ENCODE measurements around the gene RPL15.
"Not testable (repeated sequence)": the region's sequence is repeated elsewhere in the genome, so short reads cannot be mapped to it uniquely, and the experiment has no call there.

Gene RPL15

GRCh38 chr3:23916152-23916885 lies 613 bp upstream of the RPL15 start:
- Histone ChIP-seq H3K4me1 (peaks cover 0 to 45% (median 19%) of the 10 kb centered on the region in 4 donors), H3K27me3 (no peaks in the 10 kb centered on the region), H3K9me3 (no peaks in the 10 kb centered on the region), H3K27ac (peak overlapping the region; percentile 82 to 89), H3K36me3 (peaks cover 13 to 27% (median 24%) of the 10 kb centered on the region in 3 donors), H3K4me3 (peak overlapping the region; percentile 72 to 75)
- TF ChIP-seq, protein P1, sequence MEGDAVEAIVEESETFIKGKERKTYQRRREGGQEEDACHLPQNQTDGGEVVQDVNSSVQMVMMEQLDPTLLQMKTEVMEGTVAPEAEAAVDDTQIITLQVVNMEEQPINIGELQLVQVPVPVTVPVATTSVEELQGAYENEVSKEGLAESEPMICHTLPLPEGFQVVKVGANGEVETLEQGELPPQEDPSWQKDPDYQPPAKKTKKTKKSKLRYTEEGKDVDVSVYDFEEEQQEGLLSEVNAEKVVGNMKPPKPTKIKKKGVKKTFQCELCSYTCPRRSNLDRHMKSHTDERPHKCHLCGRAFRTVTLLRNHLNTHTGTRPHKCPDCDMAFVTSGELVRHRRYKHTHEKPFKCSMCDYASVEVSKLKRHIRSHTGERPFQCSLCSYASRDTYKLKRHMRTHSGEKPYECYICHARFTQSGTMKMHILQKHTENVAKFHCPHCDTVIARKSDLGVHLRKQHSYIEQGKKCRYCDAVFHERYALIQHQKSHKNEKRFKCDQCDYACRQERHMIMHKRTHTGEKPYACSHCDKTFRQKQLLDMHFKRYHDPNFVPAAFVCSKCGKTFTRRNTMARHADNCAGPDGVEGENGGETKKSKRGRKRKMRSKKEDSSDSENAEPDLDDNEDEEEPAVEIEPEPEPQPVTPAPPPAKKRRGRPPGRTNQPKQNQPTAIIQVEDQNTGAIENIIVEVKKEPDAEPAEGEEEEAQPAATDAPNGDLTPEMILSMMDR (IDR thresholded peaks at IDR 0.05): no peak
- intact Hi-C loops (cut with DNase I; ENCODE audit: low total_unique reads): loop anchor here (2.0 kb wide), 1 partner anchor 28 kb away; the partner anchor contains the start of gene NR1D2
- peak in 1 of 2 donors; percentile 23 for DNase-seq

GRCh38 chr3:23917679-23918303 lies 859 bp downstream of the RPL15 start:
- peak overlapping the region; percentile 72 to 75 for H3K4me3 ChIP-seq
- DNase-seq: peak in 1 of 2 donors; percentile 70
- H3K27me3 ChIP-seq, H3K9me3 ChIP-seq: not testable (repeated sequence)
- intact Hi-C loops (cut with DNase I; ENCODE audit: low total_unique reads): loop anchor here (2.0 kb wide), 1 partner anchor 27 kb away; the partner anchor contains the start of gene NR1D2
- peaks cover 21 to 39% (median 34%) of the 10 kb centered on the region in 3 donors for H3K36me3 ChIP-seq
- peak overlapping the region; percentile 82 to 89 for H3K27ac ChIP-seq
- peaks cover 0 to 45% (median 19%) of the 10 kb centered on the region in 4 donors for H3K4me1 ChIP-seq

- DNase-seq; H3K9me3 ChIP-seq; H3K27me3 ChIP-seq; intact Hi-C loops (cut with DNase I; ENCODE audit: low total_unique reads): not testable (repeated sequence)
- Histone ChIP-seq H3K27ac (peak overlapping the region; percentile 82 to 89), H3K4me1 (peaks cover 0 to 45% (median 19%) of the 10 kb centered on the region in 4 donors), H3K4me3 (peak overlapping the region; percentile 72 to 75), H3K36me3 (peaks cover 21 to 41% (median 34%) of the 10 kb centered on the region in 3 donors)
Observed at GRCh38 chr3:23918331-23918730, 1.4 kb downstream of the RPL15 start.

GRCh38 chr3:23919628-23920027 lies 2.7 kb downstream of the RPL15 start:
- Histone ChIP-seq H3K27me3 (no peaks in the 10 kb centered on the region), H3K9me3 (no peaks in the 10 kb centered on the region), H3K4me3 (no peak overlapping the region), H3K36me3 (peaks cover 21 to 41% (median 34%) of the 10 kb centered on the region in 3 donors), H3K27ac (no peak overlapping the region), H3K4me1 (peaks cover 0 to 38% (median 18%) of the 10 kb centered on the region in 4 donors)
- TF ChIP-seq, protein P1 (IDR thresholded peaks at IDR 0.05): no peak
- DNase-seq: no peak
- intact Hi-C loops (cut with DNase I; ENCODE audit: low total_unique reads): no loop called here

- no peaks in the 10 kb centered on the region for H3K9me3 ChIP-seq
- DNase-seq: no peak
- TF ChIP-seq, protein P1 (IDR thresholded peaks at IDR 0.05): no peak
- peaks cover 0 to 33% (median 13%) of the 10 kb centered on the region in 4 donors for H3K4me1 ChIP-seq
- intact Hi-C loops (cut with DNase I; ENCODE audit: low total_unique reads): no loop called here
- H3K27ac ChIP-seq: no peak overlapping the region
- H3K27me3 ChIP-seq: no peaks in the 10 kb centered on the region
- no peak overlapping the region for H3K4me3 ChIP-seq
- peaks cover 21 to 41% (median 34%) of the 10 kb centered on the region in 3 donors for H3K36me3 ChIP-seq
Observed at GRCh38 chr3:23920151-23920655, 3.3 kb downstream of the RPL15 start.

DNA sequence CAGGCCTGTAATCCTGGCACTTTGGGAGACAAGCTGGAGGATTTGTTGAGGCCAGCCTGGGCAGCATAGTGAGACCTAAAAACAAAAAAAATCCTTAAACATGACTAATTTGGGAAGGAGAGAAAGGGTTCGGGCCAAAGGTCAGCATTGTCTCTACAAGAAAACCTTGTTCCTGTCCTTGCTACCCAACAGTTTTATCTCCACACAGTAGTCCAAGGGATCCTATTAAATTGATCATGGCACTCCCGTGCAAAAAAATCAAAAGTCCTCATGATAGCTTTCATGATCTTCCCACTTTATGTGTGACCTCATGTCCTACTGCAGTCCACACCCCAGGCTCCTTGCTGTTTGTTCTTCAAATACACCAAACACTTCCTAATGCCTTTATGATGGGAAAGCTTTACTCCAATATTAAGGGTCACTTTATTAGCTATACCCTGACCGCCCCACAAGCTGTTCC lies 4.2 kb downstream of the RPL15 start:
- Histone ChIP-seq H3K4me1 (peaks cover 0 to 25% (median 6%) of the 10 kb centered on the region in 4 donors), H3K36me3 (peaks cover 21 to 41% (median 34%) of the 10 kb centered on the region in 3 donors), H3K4me3 (no peak overlapping the region), H3K9me3 (no peaks in the 10 kb centered on the region), H3K27ac (no peak overlapping the region), H3K27me3 (no peaks in the 10 kb centered on the region)
- TF ChIP-seq, protein P1 (IDR thresholded peaks at IDR 0.05): no peak
- no peak for DNase-seq
- intact Hi-C loops (cut with DNase I; ENCODE audit: low total_unique reads): no loop called here

Measured in tibial artery (tissue), 4 donors.